GM19372 (cell line): ENCODE results near the gene RUVBL1.

ENCODE experiments used
- ATAC-seq: cut with Tn5 transposase; IDR thresholded peaks from one replicate; pipeline ENCODE4 v1.9.1; 2021; ENCODE audit warnings: mild to moderate bottlenecking, low read depth, moderate library complexity; ENCODE audit not compliant: unreplicated experiment

RUVBL1 gene

GRCh38 chr3:128084675-128085021 is 39.0 kb downstream of the RUVBL1 start:
- ATAC-seq = no peak

DNA sequence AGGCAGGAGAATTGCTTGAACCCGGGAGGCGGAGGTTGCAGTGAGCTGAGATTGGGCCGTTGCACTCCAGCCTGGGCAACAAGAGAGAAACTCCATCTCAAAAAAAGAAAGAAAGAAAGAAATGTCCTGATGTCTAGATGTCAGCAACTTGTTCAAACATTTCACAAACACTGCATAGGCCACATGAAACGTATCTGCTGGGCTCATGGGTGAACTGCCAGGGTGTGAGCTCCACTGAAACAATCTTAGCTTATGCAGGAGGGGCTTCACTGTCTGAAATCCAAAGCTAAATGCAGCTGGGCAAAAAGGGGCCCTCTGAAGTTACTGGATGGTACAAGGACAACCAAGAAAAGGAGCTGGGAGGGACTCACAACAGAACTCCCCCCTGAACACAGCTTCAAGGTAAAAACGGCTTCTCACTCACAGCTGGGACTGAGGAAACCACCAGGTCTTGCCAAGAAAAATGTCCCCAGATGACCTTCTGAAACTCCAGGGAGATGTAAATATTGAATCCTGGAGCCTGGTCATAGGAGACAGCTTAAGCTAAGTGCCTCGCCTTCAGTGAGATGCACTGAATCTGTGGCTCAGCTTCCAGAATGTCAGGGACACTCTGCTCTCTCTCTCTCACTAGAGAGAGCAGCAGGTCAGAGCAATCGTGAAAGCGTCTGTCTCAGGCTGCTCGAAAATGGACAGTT is 39.5 kb downstream of the RUVBL1 start:
- no peak for ATAC-seq

- ATAC-seq = no peak
Observed at GRCh38 chr3:128083396-128083795, 40.2 kb downstream of the RUVBL1 start.

DNA sequence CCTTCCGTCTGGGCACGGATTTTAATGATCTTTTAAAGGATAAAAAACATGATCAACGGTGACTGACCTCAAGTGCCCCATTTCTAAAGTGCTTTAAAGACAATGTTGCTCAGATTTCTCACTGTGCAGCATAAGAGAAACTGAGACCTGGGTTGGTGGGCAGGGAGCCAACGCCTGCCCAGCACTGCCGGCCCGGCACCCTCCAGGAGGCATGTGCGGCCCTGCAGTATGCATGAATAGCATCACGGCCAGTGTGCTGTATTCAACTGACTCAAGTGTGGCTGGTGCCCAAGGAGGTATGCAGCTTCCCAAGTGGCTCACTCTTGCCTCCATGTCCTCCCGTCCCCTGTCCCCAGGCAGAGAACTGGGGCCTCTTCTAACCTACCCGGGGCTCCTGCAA is 41.1 kb downstream of the RUVBL1 start:
- ATAC-seq = no peak

DNA sequence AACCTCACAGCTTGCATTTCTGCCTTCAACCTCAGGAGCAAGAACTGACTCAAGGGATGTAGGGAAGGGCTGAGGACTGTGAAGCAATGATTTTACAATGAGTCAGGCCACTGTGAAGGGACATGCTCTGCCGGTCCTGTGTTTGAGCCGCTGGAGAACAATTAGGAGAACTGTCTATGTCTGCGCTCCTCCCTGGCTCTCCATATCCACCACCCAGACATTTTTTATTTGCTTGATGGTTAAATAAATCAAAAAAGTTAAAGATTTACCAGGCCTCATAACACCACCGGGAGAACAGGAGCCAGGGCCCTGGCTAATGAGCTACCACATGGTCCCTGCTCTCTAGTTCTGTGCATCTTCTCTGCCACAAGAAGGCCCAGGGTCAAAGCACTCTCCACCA is 41.8 kb downstream of the RUVBL1 start:
- ATAC-seq = no peak

- no peak for ATAC-seq
Observed at GRCh38 chr3:128081226-128081625, 42.4 kb downstream of the RUVBL1 start.

GRCh38 chr3:128080323-128081080 is 43.1 kb downstream of the RUVBL1 start:
- ATAC-seq = no peak

GRCh38 chr3:128079823-128080222 is 43.8 kb downstream of the RUVBL1 start:
- ATAC-seq = no peak

GRCh38 chr3:128078875-128079274 is 44.7 kb downstream of the RUVBL1 start:
- no peak for ATAC-seq

- ATAC-seq = no peak
Observed at GRCh38 chr3:128078322-128078721, 45.3 kb downstream of the RUVBL1 start.

GRCh38 chr3:128077665-128078064 is 45.9 kb downstream of the RUVBL1 start:
- no peak for ATAC-seq

DNA sequence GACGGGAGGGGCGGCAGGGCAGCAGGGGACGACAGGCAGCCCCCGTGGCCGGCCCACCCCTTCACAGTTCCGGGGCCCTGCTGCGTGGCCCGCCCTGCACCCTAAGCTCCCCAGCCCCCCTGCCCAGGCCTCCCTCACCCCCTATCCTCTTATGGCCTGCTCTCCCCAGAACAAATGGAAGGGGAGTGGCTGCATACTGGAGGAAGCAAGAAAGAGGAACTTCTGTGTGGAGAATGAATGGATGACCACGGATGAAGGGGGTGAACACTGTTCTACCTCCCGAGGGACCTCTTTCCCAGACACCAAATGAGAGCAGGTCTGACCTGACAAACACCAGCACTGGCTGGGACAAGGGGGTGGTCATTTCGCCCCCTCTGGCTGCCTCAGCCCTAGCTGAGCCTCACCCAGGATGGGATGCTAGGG is 46.4 kb downstream of the RUVBL1 start:
- ATAC-seq = no peak

DNA sequence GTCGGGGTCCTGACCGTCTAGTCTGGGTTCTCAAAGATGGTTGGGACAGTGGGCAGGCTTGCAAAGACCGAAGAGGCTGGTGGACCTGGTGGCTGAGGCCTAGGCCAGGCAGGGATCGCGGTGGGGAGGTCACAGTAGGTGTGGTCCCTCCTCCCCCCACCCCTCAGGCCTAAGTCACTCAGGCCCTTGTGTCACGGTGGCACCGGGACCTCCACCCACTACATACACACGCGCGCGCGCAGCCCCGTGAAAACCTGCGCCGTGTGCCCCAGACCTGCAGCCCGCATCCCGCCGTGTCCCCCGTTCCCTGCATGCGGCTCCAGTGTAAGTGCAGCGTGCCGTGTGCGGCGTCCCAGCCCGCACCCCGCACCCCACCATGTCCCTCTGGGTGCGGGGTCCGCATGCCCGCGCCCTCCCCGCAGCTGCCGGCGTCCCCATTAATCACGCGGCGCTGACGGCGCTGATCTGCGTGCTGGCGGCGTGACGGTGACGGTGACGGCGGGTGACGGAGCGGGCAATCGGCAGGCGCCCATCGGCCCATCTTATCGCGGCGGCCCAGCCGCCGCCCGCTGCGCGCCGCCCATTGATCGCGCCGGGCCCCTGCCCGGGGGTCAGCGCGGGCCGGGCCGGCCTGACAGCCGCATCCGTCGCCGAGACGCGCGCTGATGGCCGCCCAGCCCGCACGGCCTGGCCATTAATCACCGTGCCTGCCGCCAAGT is 47.0 kb downstream of the RUVBL1 start:
- ATAC-seq = no peak

DNA sequence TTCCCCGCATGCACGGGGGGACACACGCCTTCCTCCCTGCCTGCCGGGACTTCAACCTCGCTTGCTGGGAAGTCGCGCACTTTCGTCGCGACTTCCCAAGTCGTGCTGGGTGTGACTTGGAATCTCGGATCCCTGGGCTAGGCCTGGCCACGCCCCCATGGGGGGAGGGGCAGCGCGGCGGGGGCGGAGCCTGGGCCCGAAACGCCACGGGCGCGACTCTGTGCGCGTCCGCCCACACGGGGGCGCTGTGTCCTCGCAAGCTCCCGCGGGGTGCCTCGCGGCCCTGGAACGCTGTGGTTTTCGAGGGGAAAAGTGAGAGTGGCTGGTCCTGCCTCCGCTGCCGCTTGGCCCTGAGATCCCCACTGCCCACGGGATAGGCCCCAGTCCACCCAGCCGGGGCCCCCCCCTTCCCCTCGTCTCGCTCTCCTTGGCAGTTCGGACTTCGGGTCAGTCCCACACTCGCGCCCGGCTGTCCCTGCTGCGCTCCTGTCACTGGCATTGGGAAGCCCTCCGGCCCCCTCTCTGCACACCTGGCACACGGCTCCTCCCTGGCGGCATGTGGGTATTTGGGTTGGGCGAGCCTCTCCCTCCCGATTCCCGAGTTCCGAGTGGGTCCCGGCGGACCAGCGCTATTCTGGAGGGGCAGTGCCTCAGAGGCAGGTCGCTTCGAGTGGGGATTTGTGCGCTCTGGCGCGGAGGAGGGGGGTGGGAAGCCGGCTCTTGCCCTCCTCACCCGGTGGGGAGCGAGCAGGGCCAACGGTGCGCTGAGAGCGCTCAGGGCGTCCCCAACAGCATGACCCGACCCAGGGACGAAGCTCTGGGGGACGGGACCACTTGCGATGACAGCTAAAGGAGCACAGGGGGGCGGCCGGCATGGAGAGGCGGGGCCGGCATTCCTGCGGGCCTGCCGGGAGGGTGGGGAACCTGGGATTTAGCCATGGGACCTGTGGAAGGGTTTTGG is 47.8 kb downstream of the RUVBL1 start:
- no peak for ATAC-seq

DNA sequence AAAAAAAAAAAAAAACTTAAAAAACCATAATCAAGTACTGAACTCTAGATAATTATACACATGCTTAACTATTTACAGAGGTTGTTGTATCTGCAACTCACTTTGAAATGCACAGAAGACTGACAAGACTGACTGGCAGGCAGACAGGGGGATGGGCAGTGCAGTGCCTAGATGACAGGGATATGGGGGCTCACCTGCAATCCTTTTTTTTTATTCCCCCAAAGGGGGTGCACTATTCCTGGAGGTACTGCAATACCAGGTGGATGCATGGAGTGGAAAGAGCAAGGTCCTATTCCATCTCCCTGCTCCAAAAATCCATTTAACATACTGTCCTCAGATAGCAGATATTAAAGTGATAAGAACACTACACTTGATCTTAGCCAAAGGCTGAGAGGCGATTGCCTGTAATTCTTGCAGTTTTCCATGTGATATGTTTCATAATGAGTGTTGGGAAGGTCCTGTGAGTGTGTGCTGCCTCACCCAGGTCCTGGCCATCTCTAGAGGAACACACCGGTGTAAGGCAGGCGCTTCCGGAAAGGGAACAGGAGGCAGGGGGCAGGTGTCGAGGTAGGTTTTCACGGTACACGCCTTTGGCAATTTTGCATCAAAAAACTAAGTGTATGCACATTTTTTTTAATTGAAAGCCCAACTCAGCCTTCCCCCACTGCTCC is 48.6 kb downstream of the RUVBL1 start:
- ATAC-seq = no peak

DNA sequence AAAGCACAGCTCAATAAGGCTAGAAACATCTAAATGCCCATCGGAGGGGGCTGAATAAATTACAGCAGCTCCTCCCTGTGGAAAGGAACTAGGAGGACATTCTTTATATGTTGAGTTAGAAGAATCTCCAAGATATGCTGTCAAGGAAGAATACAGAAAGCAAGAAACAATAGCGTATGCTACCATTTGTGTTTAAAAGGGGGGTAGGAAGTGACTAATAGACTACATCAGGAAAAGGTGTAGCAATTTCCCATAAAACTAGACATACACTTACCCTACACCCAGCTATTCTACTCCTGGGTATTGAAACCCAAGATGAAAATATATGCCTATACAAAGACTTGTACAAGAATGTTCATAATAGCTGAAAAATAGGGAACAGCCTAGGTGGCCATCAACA is 49.8 kb downstream of the RUVBL1 start:
- ATAC-seq = no peak

DNA sequence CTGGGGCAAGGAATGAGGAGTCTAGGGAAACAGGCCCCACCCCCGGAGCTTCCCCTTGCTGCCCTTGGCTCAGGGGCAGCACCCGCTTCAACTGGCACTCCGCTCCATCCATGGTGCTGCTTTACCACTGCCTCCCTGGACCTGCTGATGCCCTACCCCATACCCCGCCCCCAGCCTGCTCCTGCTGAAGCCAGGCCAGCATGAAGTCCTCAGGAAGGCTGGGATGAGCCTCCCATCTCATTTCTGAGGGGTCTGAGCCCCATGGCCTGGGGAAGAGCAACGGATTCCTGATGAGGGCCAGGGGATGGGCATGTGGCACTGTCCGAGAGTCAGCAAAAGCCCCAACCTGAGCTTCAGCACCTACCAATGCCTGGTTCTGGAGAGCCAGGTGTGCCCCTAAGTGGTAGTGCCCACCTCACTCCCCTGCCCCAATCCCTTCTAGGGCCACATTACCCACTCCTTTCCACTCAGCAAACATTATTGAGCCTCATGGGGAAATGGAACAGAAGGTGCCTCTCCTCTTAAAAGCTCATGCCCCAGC is 50.4 kb downstream of the RUVBL1 start:
- ATAC-seq = no peak

DNA sequence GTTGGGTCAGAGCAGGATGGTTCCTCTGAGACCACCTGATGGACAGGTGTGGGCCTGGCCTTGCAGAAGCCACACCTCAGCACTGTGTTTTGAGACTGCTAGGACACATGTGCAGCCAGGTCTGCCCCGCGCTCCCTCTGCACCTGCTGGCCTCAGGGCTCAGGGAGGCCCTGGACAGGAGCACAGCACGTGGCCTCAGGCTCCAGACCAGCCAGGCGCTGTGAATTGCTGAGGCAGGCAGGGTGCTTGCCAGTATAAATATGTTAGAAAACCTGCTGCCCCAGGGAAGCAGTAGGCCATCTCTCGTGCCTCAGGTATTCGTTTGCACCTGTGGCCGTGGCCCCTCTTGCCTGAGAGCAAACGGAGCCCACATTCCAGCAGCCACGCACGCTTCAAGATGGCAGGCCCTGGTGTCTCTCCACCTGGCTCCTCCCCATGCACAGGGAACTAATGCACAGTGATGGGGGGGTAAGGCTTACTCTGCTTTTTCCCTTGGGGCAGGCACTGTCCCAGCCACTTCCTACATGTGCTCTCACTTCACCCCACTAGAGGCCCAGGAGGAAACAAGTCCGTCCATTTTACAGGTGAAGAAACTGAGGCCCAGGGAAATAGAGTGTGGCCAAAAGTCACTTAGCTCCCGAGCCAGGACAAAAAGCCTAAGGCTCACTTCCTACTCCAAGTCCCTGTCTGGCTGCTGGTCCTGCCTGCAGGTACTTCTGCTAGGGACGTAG is 51.0 kb downstream of the RUVBL1 start:
- ATAC-seq = no peak
